Measurements from ENCODE around the gene BBS4.

DNA sequence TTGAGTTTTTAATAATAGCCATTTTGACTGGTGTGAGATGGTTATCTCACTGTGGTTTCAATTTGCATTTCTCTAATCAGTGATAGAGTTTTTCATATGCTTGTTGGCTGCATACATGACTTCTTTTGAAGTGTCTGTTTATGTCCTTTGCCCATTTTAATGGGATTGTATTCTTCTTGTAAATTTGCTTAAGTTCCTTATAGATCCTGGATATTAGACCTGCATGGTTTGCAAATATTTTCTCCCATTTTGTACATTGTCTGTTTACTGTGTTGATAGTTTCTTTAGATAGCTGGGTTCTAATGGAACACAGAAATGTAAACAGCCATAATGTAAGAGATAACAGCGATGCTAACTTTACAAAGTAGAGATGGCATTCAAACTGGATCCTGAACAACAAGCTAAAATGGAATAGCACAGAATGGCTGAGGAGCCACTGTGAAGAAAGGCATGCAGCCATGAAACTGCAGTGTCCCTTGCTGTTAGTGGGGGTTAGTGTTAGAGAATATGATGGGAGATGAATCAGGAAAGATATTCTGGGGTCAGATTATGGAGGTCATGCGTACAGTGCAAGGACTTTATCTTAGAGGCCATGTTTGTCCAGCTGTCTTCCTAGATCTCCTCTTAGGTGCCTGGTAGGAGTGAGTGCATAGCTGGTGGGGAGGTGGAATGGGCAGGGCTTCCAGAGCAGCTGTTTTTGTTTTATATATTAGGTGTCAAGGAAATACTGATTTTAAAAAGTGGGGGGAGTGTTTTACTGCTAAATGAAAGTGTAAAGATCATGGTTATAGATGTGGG is 48.1 kb downstream of the BBS4 start:
- TF ChIP-seq, protein P1, sequence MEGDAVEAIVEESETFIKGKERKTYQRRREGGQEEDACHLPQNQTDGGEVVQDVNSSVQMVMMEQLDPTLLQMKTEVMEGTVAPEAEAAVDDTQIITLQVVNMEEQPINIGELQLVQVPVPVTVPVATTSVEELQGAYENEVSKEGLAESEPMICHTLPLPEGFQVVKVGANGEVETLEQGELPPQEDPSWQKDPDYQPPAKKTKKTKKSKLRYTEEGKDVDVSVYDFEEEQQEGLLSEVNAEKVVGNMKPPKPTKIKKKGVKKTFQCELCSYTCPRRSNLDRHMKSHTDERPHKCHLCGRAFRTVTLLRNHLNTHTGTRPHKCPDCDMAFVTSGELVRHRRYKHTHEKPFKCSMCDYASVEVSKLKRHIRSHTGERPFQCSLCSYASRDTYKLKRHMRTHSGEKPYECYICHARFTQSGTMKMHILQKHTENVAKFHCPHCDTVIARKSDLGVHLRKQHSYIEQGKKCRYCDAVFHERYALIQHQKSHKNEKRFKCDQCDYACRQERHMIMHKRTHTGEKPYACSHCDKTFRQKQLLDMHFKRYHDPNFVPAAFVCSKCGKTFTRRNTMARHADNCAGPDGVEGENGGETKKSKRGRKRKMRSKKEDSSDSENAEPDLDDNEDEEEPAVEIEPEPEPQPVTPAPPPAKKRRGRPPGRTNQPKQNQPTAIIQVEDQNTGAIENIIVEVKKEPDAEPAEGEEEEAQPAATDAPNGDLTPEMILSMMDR (IDR thresholded peaks at IDR 0.05; ENCODE audit: extremely low read depth in 1 of 2, insufficient read depth in 1 of 2, low read depth in 1 of 2, low read length in 2 of 2) = no peak
- TF ChIP-seq POLR2A (IDR thresholded peaks at IDR 0.05; ENCODE audit: low read depth, low read length) = no peak
